GM21619 (cell line): ENCODE measurements around the gene DHPS.
"Not testable (repeated sequence)": the region's sequence is repeated elsewhere in the genome, so short reads cannot be mapped to it uniquely, and the experiment has no call there.

Experiments used
- ATAC-seq: cut with Tn5 transposase; IDR thresholded peaks from one replicate; pipeline ENCODE4 v1.9.1; 2021; ENCODE audit not compliant: unreplicated experiment

DHPS gene

DNA sequence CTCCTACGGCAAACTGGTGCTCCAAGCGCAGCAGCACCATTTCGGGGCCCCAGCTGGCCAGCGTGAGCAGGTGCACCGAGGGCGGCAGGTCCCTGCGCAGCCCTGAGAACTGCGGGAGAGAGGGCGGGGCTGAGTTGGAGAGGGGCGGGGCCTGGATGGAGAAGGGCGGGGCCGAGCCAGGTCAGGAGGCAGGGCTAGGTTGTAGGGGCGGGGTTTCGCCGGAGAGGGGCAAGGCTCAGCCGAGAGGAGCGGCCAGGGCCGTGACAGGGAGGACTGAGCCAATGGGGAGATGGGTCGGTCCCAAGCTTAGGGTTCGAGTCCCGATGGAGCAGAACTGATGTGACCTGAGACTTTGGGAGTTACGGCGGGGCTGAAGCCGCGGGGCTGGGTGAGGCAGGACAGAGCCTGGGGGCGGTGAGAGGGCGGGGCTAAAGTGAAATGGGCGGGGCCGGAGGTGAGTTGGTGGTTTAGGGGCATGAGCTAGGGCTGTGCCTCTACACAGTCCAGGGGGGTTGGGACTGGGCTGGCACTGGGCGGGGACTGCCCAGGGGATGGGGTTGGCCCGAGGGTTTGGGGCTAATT is 34.1 kb downstream of the DHPS start:
- no peak for ATAC-seq

DNA sequence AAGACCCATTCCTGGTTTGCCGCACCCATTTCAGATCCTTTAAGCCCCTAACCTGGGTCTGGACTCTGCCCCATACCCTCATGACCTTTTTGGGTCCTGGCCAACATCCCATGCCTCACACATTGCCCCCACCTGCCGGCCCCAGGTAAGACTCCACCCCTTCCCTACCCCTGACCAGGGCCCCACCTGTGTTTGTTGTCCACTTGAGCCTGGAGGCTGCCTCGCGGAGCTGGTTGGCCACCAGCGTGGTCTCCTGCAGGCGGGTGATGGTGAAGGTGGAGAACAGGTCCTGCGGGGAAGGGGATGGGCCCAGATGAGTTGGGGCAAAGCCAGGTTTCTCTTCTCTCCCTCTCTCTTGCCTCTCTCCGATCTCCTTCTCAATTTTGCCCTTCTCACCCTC is 34.6 kb downstream of the DHPS start:
- ATAC-seq, result no peak

DNA sequence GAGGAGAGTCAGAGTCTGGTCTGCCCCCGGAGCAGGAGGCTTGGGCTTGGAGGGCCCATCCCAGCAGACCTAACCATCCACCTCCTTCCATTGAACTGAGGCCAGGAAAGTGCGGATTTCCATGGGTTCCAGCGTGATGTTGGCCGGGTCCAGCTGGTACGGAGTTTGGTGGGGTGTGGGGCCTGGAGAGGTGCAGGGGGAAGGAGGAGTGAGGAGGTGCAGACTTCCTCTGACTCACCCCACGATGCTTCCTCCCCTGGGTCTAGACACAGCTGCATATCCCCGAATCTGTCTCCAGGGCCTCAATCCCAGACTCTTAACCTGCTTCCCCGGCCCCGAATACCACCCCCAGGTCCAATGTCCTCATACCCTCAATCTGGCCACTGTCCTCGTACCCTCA is 35.1 kb downstream of the DHPS start:
- ATAC-seq, result no peak

DNA sequence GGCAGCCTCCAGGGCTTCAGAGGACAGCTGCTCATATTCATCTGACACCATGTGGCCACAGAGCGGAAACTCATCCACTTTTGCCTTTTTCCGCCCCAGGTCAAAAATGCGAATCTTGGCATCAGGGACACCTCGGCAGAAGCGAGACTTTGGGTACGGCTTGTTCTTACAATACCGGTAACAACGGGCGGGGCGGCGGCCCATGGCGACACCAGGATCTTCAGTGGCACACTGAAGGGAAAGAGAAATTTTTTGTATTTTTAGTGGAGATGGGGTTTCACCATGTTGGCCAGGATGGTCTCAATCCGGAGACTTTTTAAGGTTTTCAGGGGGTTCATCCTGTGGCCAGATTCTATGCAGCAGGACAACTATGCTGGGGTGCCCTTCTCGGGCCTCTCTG is 38.0 kb downstream of the DHPS start:
- ATAC-seq, result not testable (repeated sequence)

DNA sequence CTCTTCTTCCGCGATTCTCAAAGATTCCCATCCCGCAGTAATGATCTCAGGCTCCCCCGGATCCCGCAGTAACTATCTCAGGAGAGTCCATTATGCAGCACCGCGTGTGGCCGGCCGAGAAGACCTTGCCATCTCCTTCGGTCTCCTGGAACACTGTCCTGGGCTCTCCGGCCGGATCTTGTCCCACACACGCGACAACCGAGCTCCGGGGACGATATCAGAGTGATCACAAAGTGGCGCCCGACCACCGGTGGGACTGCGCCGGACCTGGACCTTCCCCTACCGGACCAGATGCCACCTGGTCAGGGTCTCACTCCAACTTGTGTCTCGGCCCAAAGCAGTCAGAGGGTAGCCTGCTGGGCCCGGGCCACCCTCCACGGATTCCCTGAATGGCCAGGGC is 39.2 kb downstream of the DHPS start:
- no peak for ATAC-seq

DNA sequence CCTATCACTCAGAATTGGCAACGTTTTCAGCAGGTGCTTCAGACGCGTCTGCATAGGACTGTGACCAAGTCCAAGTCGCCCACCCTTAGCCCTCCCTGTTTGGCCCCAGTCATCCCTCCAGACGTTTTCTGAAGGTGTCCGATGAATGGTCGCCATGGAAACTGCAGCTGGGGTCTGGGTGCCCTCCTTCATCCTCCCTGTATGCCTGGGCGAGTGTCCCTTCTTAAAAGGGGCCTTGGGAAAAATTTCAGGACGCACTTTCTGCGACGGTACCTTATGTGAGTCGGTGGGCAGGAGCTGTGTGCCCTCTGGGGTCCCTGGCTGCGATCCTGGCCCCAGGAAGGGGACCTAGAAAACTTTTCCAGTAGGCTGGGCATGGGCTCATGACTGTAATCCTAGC is 40.2 kb downstream of the DHPS start:
- no peak for ATAC-seq

DNA sequence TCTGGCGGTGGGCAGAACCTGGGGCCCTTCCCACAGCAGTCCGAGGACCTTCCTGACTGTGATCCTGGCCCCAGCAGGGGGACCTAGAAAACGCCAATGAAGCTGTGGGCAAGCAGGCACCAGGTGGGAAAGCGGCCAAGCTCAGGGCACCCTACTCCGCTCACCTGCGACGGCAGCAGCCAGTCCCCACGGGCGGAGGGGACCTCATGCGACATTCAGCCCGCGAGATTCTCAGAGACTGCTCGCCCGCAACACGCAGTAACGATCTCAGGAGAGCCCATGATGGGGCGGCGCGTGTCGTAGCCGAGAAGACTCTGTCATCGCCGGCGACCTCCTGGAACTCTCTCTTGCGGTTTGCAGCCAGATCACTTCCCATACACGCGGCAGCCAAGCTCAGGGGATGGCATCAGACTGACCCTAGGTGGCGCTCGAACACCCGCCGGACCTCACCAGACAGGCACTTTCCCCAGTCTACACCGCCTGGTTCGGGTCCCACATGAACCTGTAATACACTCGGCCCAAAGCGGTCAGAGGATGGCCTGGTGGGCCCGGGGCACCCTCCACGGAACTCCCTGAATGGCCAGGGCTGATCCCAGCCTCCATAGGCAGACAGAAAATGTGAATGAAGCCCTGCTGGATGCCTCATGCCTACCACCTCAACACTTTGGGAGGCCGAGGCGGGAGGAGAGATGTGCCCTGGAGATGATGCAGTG is 41.6 kb downstream of the DHPS start:
- no peak for ATAC-seq

DNA sequence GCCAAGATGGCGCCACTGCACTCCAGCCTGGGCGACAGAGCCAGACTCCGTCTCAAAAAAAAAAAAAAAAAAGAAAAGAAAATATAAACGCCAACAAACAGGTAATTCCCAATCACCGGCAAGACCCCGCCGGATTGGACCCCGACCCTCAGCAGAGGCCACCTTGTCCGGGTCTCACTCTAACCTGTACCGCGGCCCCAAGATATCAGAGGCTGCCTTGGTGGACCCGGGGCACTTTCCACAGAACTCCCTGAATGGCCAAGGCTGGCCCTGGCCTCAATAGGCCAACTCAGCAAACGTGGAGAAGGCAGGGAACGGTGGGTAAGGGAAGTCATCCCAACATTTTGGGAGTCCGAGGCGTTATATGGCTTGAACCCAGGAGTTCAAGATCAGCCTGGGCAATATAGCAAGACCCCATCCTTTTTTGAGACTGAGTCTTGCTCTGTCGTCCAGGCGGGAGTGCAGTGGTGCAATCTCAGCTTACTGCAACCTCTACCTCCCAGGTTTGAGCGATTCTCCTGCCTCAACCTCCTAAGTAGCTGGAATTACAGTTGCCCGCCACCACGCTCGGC is 43.0 kb downstream of the DHPS start:
- ATAC-seq, result no peak

DNA sequence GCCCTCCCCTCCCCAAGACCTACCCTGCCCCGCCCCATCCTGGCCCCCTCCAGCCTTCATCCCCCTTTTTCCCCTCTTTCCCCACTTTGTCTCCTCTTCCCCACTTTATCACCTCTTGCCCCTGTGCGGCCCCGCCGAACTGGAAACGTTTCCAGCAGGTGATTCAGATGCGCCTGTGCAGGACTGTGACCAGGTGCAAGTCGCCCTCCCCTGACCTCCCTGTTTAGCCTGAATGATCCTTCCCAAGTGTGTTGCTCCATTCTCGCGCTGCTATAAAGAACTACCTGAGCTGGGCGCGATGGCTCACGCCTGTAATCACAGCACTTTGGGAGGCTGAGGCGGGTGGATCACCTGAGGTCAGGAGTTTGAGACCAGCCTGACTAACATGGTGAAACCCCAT is 45.0 kb downstream of the DHPS start:
- no peak for ATAC-seq

DNA sequence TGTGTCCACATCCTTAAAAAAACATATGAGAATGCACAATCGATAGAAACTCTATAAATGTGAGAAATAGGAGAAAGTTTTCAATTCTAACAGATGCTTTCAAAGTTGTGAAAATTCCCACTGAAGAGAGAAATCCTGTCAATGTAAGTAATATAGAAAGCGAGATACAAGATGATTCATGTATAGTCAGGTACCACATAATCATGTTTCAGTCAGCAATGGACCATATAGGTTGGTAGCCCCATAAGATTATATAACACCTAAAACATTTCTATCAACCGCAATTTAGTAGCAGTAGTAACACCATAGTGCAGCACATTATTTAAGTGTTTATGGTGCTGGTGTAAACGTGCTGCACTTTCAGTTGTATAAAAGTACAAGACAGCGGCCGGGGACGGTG is 52.5 kb downstream of the DHPS start:
- ATAC-seq, result no peak

DNA sequence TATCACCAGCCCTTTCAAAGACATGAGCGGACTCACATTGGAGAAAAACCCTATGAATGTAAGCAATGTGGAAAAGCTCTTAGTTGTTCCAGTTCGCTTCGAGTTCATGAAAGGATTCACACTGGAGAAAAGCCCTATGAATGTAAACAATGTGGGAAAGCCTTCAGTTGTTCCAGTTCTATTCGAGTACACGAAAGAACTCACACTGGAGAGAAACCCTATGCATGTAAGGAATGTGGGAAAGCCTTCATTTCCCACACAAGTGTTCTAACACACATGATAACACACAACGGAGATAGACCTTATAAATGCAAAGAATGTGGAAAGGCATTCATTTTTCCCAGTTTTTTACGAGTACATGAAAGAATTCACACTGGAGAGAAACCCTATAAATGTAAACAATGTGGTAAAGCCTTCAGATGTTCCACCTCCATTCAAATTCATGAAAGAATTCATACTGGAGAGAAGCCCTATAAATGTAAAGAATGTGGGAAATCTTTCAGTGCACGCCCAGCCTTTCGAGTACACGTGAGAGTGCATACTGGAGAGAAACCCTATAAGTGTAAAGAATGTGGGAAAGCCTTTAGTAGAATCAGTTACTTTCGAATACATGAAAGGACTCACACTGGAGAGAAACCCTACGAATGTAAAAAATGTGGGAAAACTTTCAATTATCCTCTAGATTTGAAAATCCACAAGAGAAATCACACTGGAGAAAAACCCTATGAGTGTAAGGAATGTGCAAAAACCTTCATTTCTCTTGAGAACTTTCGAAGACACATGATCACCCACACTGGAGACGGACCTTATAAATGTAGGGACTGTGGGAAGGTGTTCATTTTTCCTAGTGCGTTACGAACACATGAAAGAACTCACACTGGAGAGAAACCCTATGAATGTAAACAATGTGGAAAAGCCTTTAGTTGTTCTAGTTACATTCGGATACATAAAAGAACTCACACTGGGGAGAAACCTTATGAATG is 53.3 kb downstream of the DHPS start:
- no peak for ATAC-seq

DNA sequence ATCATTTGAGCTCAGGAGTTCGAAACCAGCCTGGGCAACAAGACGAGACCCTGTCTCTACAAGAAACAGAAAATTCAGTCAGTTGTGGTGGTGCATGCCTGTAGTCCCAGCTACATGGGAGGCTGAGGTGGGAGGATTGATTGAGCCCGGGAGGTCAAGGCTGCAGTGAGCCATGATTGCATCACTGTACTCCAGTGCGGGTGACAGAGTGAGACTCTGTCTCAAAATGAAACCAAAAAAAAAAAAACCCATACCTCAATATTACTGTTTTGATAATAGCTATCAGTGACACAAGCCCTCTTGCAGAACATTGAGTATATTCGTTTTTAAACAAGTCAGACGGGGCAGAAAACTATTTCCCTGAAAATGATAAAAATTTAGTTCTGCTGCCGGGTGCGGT is 54.7 kb downstream of the DHPS start:
- ATAC-seq, result no peak
